GM12878 (cell line): ENCODE measurements around the gene LGALS4. TPM values are rescaled to one million over a fixed set of nuclear protein-coding genes. Genes with fewer than 3 reads are reported as not detected.
"Not testable (repeated sequence)": the region's sequence is repeated elsewhere in the genome, so short reads cannot be mapped to it uniquely, and the experiment has no call there.

Source experiments
- ATAC-seq: fragments of 200-7000 bp; cut with Tn5 transposase; 3 replicates; pipeline ENCODE4 v1.9.1; 2020; ENCODE audit warnings: mild to moderate bottlenecking, moderate library complexity
- BruUV-seq: library from RNA; stranded (reverse); fragments of 400-500 nt; replicated peaks from 2 replicates; lab custom pipeline; 2021; lab: Mats Ljungman, UMichigan
- CTCF ChIA-PET: fragments of 300-600 bp; sonication (Branson Sonifier 250); formaldehyde crosslinking; extraction: SDS; loops from one replicate; lab custom pipeline; 2021; ENCODE audit warnings: inconsistent platforms; lab: Yijun Ruan, JAX
- POLR2A ChIA-PET: fragments of 350-600 bp; formaldehyde crosslinking; extraction: SDS; loops from one replicate; lab custom pipeline; 2021; ENCODE audit warnings: inconsistent platforms; lab: Charles Lee
- RAD21 ChIA-PET: fragments of 300-600 bp; sonication (Branson Sonifier 250); formaldehyde crosslinking; loops from one replicate; lab custom pipeline; 2023; ENCODE audit warnings: antibody characterized with exemption; ENCODE audit not compliant: unreplicated experiment; lab: Charles Lee
- SMC1A ChIA-PET: fragments of 300-600 bp; sonication (Branson Sonifier 250); formaldehyde crosslinking; loops from one replicate; lab custom pipeline; 2023; ENCODE audit not compliant: unreplicated experiment, uncharacterized antibody; lab: Charles Lee
- DNase-seq: peaks from one replicate; pipeline ENCODE4 v3.0.0-alpha.2; 2011; ENCODE audit warnings: low read depth, low spot score
- FAIRE-seq: peaks from 3 replicates; lab custom pipeline; 2011; peaks lifted over from hg19 to GRCh38; lab: Jason Lieb, UNC
- H2AFZ ChIP-seq: 2 replicates; pipeline ENCODE4 v1.6.0; 2011; ENCODE audit warnings: low read depth, low read length, control low read depth; ENCODE audit not compliant: control insufficient read depth
- H3K27ac ChIP-seq: 2 replicates; pipeline ENCODE4 v1.5.1; 2011; ENCODE audit warnings: control low read depth; ENCODE audit not compliant: control insufficient read depth, insufficient read depth
- H3K27me3 ChIP-seq, 2 experiments: replicated peaks in 1 of 2; 2 replicates each; pipeline versions ENCODE4 v1.6.0 to v1.6.1; 2011; ENCODE audit warnings: low read length in 1 of 2; ENCODE audit not compliant: control insufficient read depth in 2 of 2, insufficient read depth in 2 of 2
- H3K36me3 ChIP-seq, 2 experiments: 2 replicates each; pipeline ENCODE4 v1.5.1; 2011; ENCODE audit warnings: low read length in 1 of 2; ENCODE audit not compliant: control insufficient read depth in 2 of 2, insufficient read depth in 2 of 2
- H3K4me1 ChIP-seq: 2 replicates; pipeline ENCODE4 v1.6.1; 2011; ENCODE audit warnings: mild to moderate bottlenecking, low read length, moderate library complexity, mixed read lengths; ENCODE audit not compliant: control insufficient read depth, insufficient read depth
- H3K4me2 ChIP-seq: 2 replicates; pipeline ENCODE4 v1.6.0; 2011; ENCODE audit warnings: control low read depth; ENCODE audit not compliant: control insufficient read depth, insufficient read depth
- H3K4me3 ChIP-seq: fragments of 200-600 bp; sonication (generic); 2 replicates; pipeline ENCODE4 v1.5.1; 2016
- H3K79me2 ChIP-seq: 2 replicates; pipeline ENCODE4 v1.6.0; 2011; ENCODE audit warnings: low read length; ENCODE audit not compliant: control insufficient read depth, insufficient read depth
- H3K9ac ChIP-seq: 2 replicates; pipeline ENCODE4 v1.8.0; 2011; ENCODE audit warnings: low read length, control low read depth, mixed read lengths; ENCODE audit not compliant: control insufficient read depth, insufficient read depth
- H3K9me3 ChIP-seq: replicated peaks from 3 replicates; pipeline ENCODE4 v1.5.1; 2011; ENCODE audit warnings: mild to moderate bottlenecking, low read length; ENCODE audit not compliant: control insufficient read depth, insufficient read depth
- H4K20me1 ChIP-seq: 2 replicates; pipeline ENCODE4 v1.6.0; 2011; ENCODE audit not compliant: control insufficient read depth, insufficient read depth
- CHD1 ChIP-seq: IDR thresholded peaks from 2 replicates; pipeline ENCODE4 v1.6.1; 2012; ENCODE audit warnings: low read depth, low read length, improper control_type of control experiment
- E4F1 ChIP-seq: fragments of 450-650 bp; IDR thresholded peaks from 2 replicates; pipeline ENCODE4 v1.6.1; 2018; ENCODE audit warnings: borderline replicate concordance, mild to moderate bottlenecking; ENCODE audit not compliant: partially characterized antibody
- NFXL1 ChIP-seq: fragments of 450-650 bp; IDR thresholded peaks from 2 replicates; pipeline ENCODE4 v1.6.1; 2017; ENCODE audit warnings: antibody characterized with exemption, mild to moderate bottlenecking, borderline replicate concordance
- WGBS: methylation state at CpG from one replicate; pipeline ENCODE4 v1.1.6; 2016; ENCODE audit warnings: low lambda C conversion rate; ENCODE audit not compliant: insufficient replicate concordance, insufficient coverage; ENCODE audit errors: missing lambda C conversion rate; 5-methylcytosine and 5-hydroxymethylcytosine counted together
- in situ Hi-C: fragments of 300-500 bp; cut with MboI; formaldehyde crosslinking; loops from 9 replicates; pipeline ENCODE4 v1.14.3; 2018; ENCODE audit warnings: mixed read lengths
- intact Hi-C: fragments of 100-400 bp; cut with micrococcal nuclease; formaldehyde crosslinking; loops from one replicate; pipeline ENCODE4 v1.14.2; 2022; ENCODE audit not compliant: unreplicated experiment
- polyA plus RNA-seq, 11 experiments: library from polyadenylated mRNA; depleted of rRNA in 4 of 11; unstranded in 6 of 11; stranded (reverse) in 5 of 11; fragments of >200 nt; fragmentation: Nextera tagmentation in 4 of 11; fragmentation: Illumina TruSeq in 1 of 11; extraction: Ambion mirVana in 4 of 11; extraction: Trizol in 1 of 11; gene quantifications; 1 replicate in 1 of 11; 2 replicates in 10 of 11; pipeline versions ENCODE4 v1.2.1 to v1.2.3, GENCODE V29; 2011 to 2016; ENCODE audit warnings: inconsistent platforms in 2 of 11, missing spikeins in 2 of 11, low read depth in 1 of 11
- total RNA-seq, 4 experiments: library from RNA; depleted of rRNA in 3 of 4; stranded (reverse); fragments of >200 nt in 3 of 4; fragmentation: Illumina TruSeq in 1 of 4; extraction: Trizol in 1 of 4; gene quantifications; 2 replicates each; pipeline versions ENCODE4 v1.2.1 to v1.2.3, GENCODE V29; 2013 to 2021

LGALS4 gene
- total and polyA plus RNA-seq, 10 of the 15 experiments (the other 5 are each of a cell fraction or from before 2014, with no cell fraction given) = 0.13 to 2.1 (median 0.26) TPM; not detected in 4

DNA sequence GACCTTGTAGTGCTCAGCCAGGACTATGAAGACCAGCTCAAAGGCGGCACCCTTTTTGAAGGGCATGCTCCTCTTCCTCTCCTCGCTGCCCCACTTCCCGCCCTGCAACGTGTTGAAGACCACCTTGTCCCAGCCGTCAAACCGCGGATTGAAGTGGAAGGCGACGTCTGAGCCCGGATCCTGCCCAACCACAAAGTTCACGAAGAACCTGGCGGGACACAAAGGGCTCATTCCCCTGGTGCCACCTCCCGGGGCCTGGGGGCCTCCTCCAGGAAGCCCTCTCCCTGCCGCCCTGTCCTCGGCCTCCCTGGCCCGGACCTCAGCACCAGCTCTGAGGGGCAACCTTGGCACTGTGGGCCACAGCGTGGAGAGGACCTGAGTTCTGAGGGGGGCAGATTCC is 4.0 kb downstream of the LGALS4 start (continued):
- TF ChIP-seq E4F1 (no peak), NFXL1 (no peak), CHD1 (no peak)

- ATAC-seq, BruUV-seq, H3K79me2 ChIP-seq, H3K9ac ChIP-seq, H4K20me1 ChIP-seq, H3K4me1 ChIP-seq, H3K36me3 ChIP-seq, H3K4me3 ChIP-seq, H3K27me3 ChIP-seq, FAIRE-seq, in situ Hi-C loops, RAD21 ChIA-PET, H3K4me2 ChIP-seq, H3K27ac ChIP-seq, SMC1A ChIA-PET, DNase-seq, H3K9me3 ChIP-seq, H2AFZ ChIP-seq, intact Hi-C loops: not testable (repeated sequence)
- ChIA-PET POLR2A (interaction anchor here (0.6 kb wide), 1 partner anchor 36 kb away, joined by 3 read pairs; no protein-coding TSS in a partner anchor), CTCF (interaction anchor here (0.5 to 0.6 kb wide), 2 partner anchors 408 to 1289 kb away, joined by 3 to 4 read pairs; no protein-coding TSS in a partner anchor)
- WGBS = 36% methylated on average over 12 of the region's 18 CpGs
These were observed 5.2 kb downstream of the LGALS4 start for GRCh38 chr19:38807374-38808098.
